GM12892 (cell line): Measurements from ENCODE around the gene PAPSS1.

Source experiments
- POLR2A ChIP-seq: IDR thresholded peaks from 2 replicates; pipeline ENCODE4 v1.6.1; 2011; ENCODE audit warnings: low read depth, low read length, control low read depth
- POLR2AphosphoS5 ChIP-seq: IDR thresholded peaks from 2 replicates; pipeline ENCODE4 v1.6.1; 2011; ENCODE audit warnings: low read depth, low read length, control low read depth

DNA sequence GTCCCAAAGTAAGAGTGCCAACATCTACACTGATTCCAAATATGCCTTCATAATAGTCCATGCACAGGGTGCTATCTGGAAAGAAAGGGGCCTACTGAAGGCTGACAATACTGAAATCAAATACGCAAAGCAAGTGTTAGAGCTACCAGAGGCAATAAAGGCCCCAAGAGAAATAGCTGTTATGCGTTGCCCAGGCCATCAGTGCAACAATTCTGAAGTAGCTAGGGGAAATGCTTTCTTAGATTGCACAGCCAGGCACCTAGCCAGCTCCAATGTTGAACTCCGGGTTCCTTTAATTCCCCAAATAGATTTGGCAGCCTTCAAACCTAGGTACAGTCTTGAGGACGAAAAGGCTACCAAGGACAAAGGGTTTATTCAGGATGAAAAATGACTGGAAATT, 17.4 kb upstream of the PAPSS1 start:
- TF ChIP-seq POLR2A = no peak
- TF ChIP-seq POLR2AphosphoS5 = no peak
